GM12878 (cell line): Measurements from ENCODE around the gene KLHDC9. TPM values are rescaled to one million over a fixed set of nuclear protein-coding genes. Genes with fewer than 3 reads are reported as not detected.

ENCODE experiments used
- ATAC-seq: fragments of 200-7000 bp; cut with Tn5 transposase; 3 replicates; pipeline ENCODE4 v1.9.1; 2020; ENCODE audit warnings: mild to moderate bottlenecking, moderate library complexity
- BruUV-seq: library from RNA; stranded (reverse); fragments of 400-500 nt; replicated peaks from 2 replicates; lab custom pipeline; 2021; lab: Mats Ljungman, UMichigan
- CTCF ChIA-PET: fragments of 300-600 bp; sonication (Branson Sonifier 250); formaldehyde crosslinking; extraction: SDS; loops from one replicate; lab custom pipeline; 2021; ENCODE audit warnings: inconsistent platforms; lab: Yijun Ruan, JAX
- POLR2A ChIA-PET: fragments of 350-600 bp; formaldehyde crosslinking; extraction: SDS; loops from one replicate; lab custom pipeline; 2021; ENCODE audit warnings: inconsistent platforms; lab: Charles Lee
- RAD21 ChIA-PET: fragments of 300-600 bp; sonication (Branson Sonifier 250); formaldehyde crosslinking; loops from one replicate; lab custom pipeline; 2023; ENCODE audit warnings: antibody characterized with exemption; ENCODE audit not compliant: unreplicated experiment; lab: Charles Lee
- SMC1A ChIA-PET: fragments of 300-600 bp; sonication (Branson Sonifier 250); formaldehyde crosslinking; loops from one replicate; lab custom pipeline; 2023; ENCODE audit not compliant: unreplicated experiment, uncharacterized antibody; lab: Charles Lee
- DNase-seq: peaks from one replicate; pipeline ENCODE4 v3.0.0-alpha.2; 2011; ENCODE audit warnings: low read depth, low spot score
- FAIRE-seq: peaks from 3 replicates; lab custom pipeline; 2011; peaks lifted over from hg19 to GRCh38; lab: Jason Lieb, UNC
- H2AFZ ChIP-seq: 2 replicates; pipeline ENCODE4 v1.6.0; 2011; ENCODE audit warnings: low read depth, low read length, control low read depth; ENCODE audit not compliant: control insufficient read depth
- H3K27ac ChIP-seq: 2 replicates; pipeline ENCODE4 v1.5.1; 2011; ENCODE audit warnings: control low read depth; ENCODE audit not compliant: control insufficient read depth, insufficient read depth
- H3K27me3 ChIP-seq, 2 experiments: replicated peaks in 1 of 2; 2 replicates each; pipeline versions ENCODE4 v1.6.0 to v1.6.1; 2011; ENCODE audit warnings: low read length in 1 of 2; ENCODE audit not compliant: control insufficient read depth in 2 of 2, insufficient read depth in 2 of 2
- H3K36me3 ChIP-seq, 2 experiments: 2 replicates each; pipeline ENCODE4 v1.5.1; 2011; ENCODE audit warnings: low read length in 1 of 2; ENCODE audit not compliant: control insufficient read depth in 2 of 2, insufficient read depth in 2 of 2
- H3K4me1 ChIP-seq: 2 replicates; pipeline ENCODE4 v1.6.1; 2011; ENCODE audit warnings: mild to moderate bottlenecking, low read length, moderate library complexity, mixed read lengths; ENCODE audit not compliant: control insufficient read depth, insufficient read depth
- H3K4me2 ChIP-seq: 2 replicates; pipeline ENCODE4 v1.6.0; 2011; ENCODE audit warnings: control low read depth; ENCODE audit not compliant: control insufficient read depth, insufficient read depth
- H3K4me3 ChIP-seq: fragments of 200-600 bp; sonication (generic); 2 replicates; pipeline ENCODE4 v1.5.1; 2016
- H3K79me2 ChIP-seq: 2 replicates; pipeline ENCODE4 v1.6.0; 2011; ENCODE audit warnings: low read length; ENCODE audit not compliant: control insufficient read depth, insufficient read depth
- H3K9ac ChIP-seq: 2 replicates; pipeline ENCODE4 v1.8.0; 2011; ENCODE audit warnings: low read length, control low read depth, mixed read lengths; ENCODE audit not compliant: control insufficient read depth, insufficient read depth
- H3K9me3 ChIP-seq: replicated peaks from 3 replicates; pipeline ENCODE4 v1.5.1; 2011; ENCODE audit warnings: mild to moderate bottlenecking, low read length; ENCODE audit not compliant: control insufficient read depth, insufficient read depth
- H4K20me1 ChIP-seq: 2 replicates; pipeline ENCODE4 v1.6.0; 2011; ENCODE audit not compliant: control insufficient read depth, insufficient read depth
- CTCF ChIP-seq, 3 experiments: IDR thresholded peaks in 2 of 3; conservative IDR thresholded peaks in 1 of 3; 2 replicates each; pipeline ENCODE4 v1.5.1; 2011; ENCODE audit warnings: low read depth in 3 of 3, low read length in 3 of 3, mild to moderate bottlenecking in 3 of 3, control low read depth in 2 of 3, moderate library complexity in 2 of 3, inconsistent platforms in 1 of 3, mixed read lengths in 1 of 3; ENCODE audit not compliant: control insufficient read depth in 2 of 3, insufficient read depth in 1 of 3; ENCODE audit errors: extremely low read depth in 1 of 3
- JUND ChIP-seq: IDR thresholded peaks from 2 replicates; pipeline ENCODE4 v1.6.1; 2012; ENCODE audit warnings: low read depth, mild to moderate bottlenecking, low read length, improper control_type of control experiment, moderate library complexity
- MTA3 ChIP-seq: IDR thresholded peaks from 2 replicates; pipeline ENCODE4 v1.6.1; 2012; ENCODE audit warnings: low read length, inconsistent platforms, borderline replicate concordance
- POLR2A ChIP-seq: IDR thresholded peaks from 2 replicates; pipeline ENCODE4 v1.6.1; 2011; ENCODE audit warnings: low read depth, mild to moderate bottlenecking, low read length
- RELA ChIP-seq: fragments of 450-650 bp; IDR thresholded peaks from 2 replicates; pipeline ENCODE4 v1.8.0; 2014; ENCODE audit warnings: borderline replicate concordance; ENCODE audit not compliant: partially characterized antibody
- SIN3A ChIP-seq: IDR thresholded peaks from 2 replicates; pipeline ENCODE4 v1.6.1; 2012; ENCODE audit warnings: low read depth, low read length, improper control_type of control experiment
- WGBS: methylation state at CpG from one replicate; pipeline ENCODE4 v1.1.6; 2016; ENCODE audit warnings: low lambda C conversion rate; ENCODE audit not compliant: insufficient replicate concordance, insufficient coverage; ENCODE audit errors: missing lambda C conversion rate; 5-methylcytosine and 5-hydroxymethylcytosine counted together
- in situ Hi-C: fragments of 300-500 bp; cut with MboI; formaldehyde crosslinking; loops from 9 replicates; pipeline ENCODE4 v1.14.3; 2018; ENCODE audit warnings: mixed read lengths
- intact Hi-C: fragments of 100-400 bp; cut with micrococcal nuclease; formaldehyde crosslinking; loops from one replicate; pipeline ENCODE4 v1.14.2; 2022; ENCODE audit not compliant: unreplicated experiment
- polyA plus RNA-seq, 11 experiments: library from polyadenylated mRNA; depleted of rRNA in 4 of 11; unstranded in 6 of 11; stranded (reverse) in 5 of 11; fragments of >200 nt; fragmentation: Nextera tagmentation in 4 of 11; fragmentation: Illumina TruSeq in 1 of 11; extraction: Ambion mirVana in 4 of 11; extraction: Trizol in 1 of 11; gene quantifications; 1 replicate in 1 of 11; 2 replicates in 10 of 11; pipeline versions ENCODE4 v1.2.1 to v1.2.3, GENCODE V29; 2011 to 2016; ENCODE audit warnings: inconsistent platforms in 2 of 11, missing spikeins in 2 of 11, low read depth in 1 of 11
- total RNA-seq, 4 experiments: library from RNA; depleted of rRNA in 3 of 4; stranded (reverse); fragments of >200 nt in 3 of 4; fragmentation: Illumina TruSeq in 1 of 4; extraction: Trizol in 1 of 4; gene quantifications; 2 replicates each; pipeline versions ENCODE4 v1.2.1 to v1.2.3, GENCODE V29; 2013 to 2021

The KLHDC9 gene
- total and polyA plus RNA-seq, 10 of the 15 experiments (the other 5 are each of a cell fraction or from before 2014, with no cell fraction given) = 0.66 to 4.9 (median 2.6) TPM

GRCh38 chr1:161069241-161069640, 28.9 kb upstream of the KLHDC9 start:
- CTCF ChIA-PET = interaction anchor here (0.7 to 8.6 kb wide), 14 partner anchors 10 to 274 kb away, joined by 3 to 111 read pairs (median 7); partner anchors contain the start of genes F11R, KLHDC9, NECTIN4 and TSTD1
- DNase-seq (no peak), ATAC-seq (peak; percentile 5), FAIRE-seq (no peak)
- Histone ChIP-seq H3K27me3 (no peaks in the 10 kb centered on the region), H3K4me3 (peak overlapping the region; percentile 94), H2AFZ (no peak overlapping the region), H3K4me2 (peak overlapping the region; percentile 99), H3K36me3 (0 out of 4 replicates have a peak, but pooled peaks cover 0 to 9% of the 10 kb centered on the region in 2 experiments), H3K9ac (peak overlapping the region; percentile 98), H4K20me1 (peaks cover 11% of the 10 kb centered on the region; the same call in 1 of the 2 replicates), H3K9me3 (no peaks in the 10 kb centered on the region), H3K4me1 (peaks cover 20% of the 10 kb centered on the region), H3K27ac (peak overlapping the region; percentile 98)
- 2% methylated on average over 9 of the region's 9 CpGs for WGBS
- SMC1A ChIA-PET = interaction anchor here (0.5 to 9.0 kb wide), 20 partner anchors 9 to 272 kb away, joined by 3 to 134 read pairs (median 4); partner anchors contain the start of genes F11R, KLHDC9, NIT1 and PFDN2
- no TSS peak for BruUV-seq
- RAD21 ChIA-PET = interaction anchor here (0.7 to 7.1 kb wide), 22 partner anchors 21 to 234 kb away, joined by 3 to 107 read pairs (median 4); partner anchors contain the start of genes DEDD, F11R, KLHDC9 and NIT1
- no peak for TF ChIP-seq SIN3A
- no peak for TF ChIP-seq JUND
- 0 out of 2 replicates have a peak, but pooled peaks have one; percentile 9 for TF ChIP-seq MTA3
- TF ChIP-seq RELA = no peak
- TF ChIP-seq POLR2A = peak; percentile 1; the same call in 1 of the 2 replicates
- no peak for TF ChIP-seq CTCF (IDR thresholded peaks at IDR 0.05 in 2 of 3, conservative IDR thresholded peaks at IDR 0.05 in 1 of 3; ENCODE audit: control insufficient read depth in 2 of 3, extremely low read depth in 1 of 3, insufficient read depth in 1 of 3, low read depth in 3 of 3, low read length in 3 of 3)
- TF ChIP-seq, all 136 proteins: peak for 2
- in situ Hi-C loops (no loop called here), intact Hi-C loops (loop anchor here (2.0 kb wide), 2 partner anchors 56 to 76 kb away; no protein-coding TSS in a partner anchor)
- POLR2A ChIA-PET = interaction anchor here (0.6 to 6.8 kb wide), 26 partner anchors 8 to 274 kb away, joined by 3 to 139 read pairs (median 6); partner anchors contain the start of genes DEDD, F11R, KLHDC9 and LY9
- peaks cover 52% of the 10 kb centered on the region for H3K79me2 ChIP-seq
